Left lung (tissue), 10 donors: ENCODE data around the gene COL11A2. TPM values are rescaled to one million over a fixed set of nuclear protein-coding genes. Genes with fewer than 3 reads are reported as not detected.

Source experiments
- ATAC-seq: fragments of 200-7000 bp; cut with Tn5 transposase; one replicate; pipeline ENCODE4 v1.9.1; 2020; ENCODE audit warnings: moderate library complexity
- DNase-seq, 4 donors: peaks; one replicate each; pipeline ENCODE4 v3.0.0-alpha.2; 2013 to 2020
- H3K27ac ChIP-seq, 2 donors: fragments of 200-600 bp; sonication (generic) in 1 of 2; one replicate each; pipeline versions ENCODE4 v1.5.0 to v1.8.0; 2020 to 2021
- H3K27me3 ChIP-seq, 2 donors: fragments of 200-600 bp; sonication (generic) in 1 of 2; one replicate each; pipeline versions ENCODE4 v1.5.0 to v1.8.0; 2020 to 2021
- H3K36me3 ChIP-seq, 2 donors: fragments of 200-600 bp; sonication (generic) in 1 of 2; one replicate each; pipeline versions ENCODE4 v1.5.0 to v1.8.0; 2020 to 2021
- H3K4me1 ChIP-seq, 2 donors: fragments of 200-600 bp; one replicate each; pipeline ENCODE4 v1.8.0; 2021
- H3K4me3 ChIP-seq, 2 donors: fragments of 200-600 bp; sonication (generic) in 1 of 2; one replicate each; pipeline versions ENCODE4 v1.5.0 to v1.8.0; 2020 to 2021; ENCODE audit warnings: mild to moderate bottlenecking in 1 of 2
- H3K9me3 ChIP-seq, 2 donors: fragments of 200-600 bp; sonication (generic) in 1 of 2; one replicate each; pipeline versions ENCODE4 v1.5.0 to v1.8.0; 2020 to 2021
- CTCF ChIP-seq, 2 donors: fragments of 200-600 bp; sonication (generic) in 1 of 2; IDR thresholded peaks; one replicate each; pipeline versions ENCODE4 v1.5.0 to v1.8.0; 2021; ENCODE audit warnings: antibody characterized with exemption in 2 of 2
- intact Hi-C, 2 donors: fragments of 100-400 bp; cut with DNase I; formaldehyde crosslinking; loops; one replicate each; pipeline versions ENCODE4 v1.11.2 to v1.14.2; 2022
- polyA plus RNA-seq, 6 donors: library from polyadenylated mRNA; unstranded; fragments of 120-200 nt; gene quantifications; one replicate each; pipeline ENCODE4 v1.2.1, GENCODE V29; 2013; ENCODE audit not compliant: insufficient read length in 6 of 6
- total RNA-seq, 2 donors: library from RNA; stranded (reverse); fragmentation: NEBNext Ultra II Directional; extraction: Animal tissue kit (Norgen Biotek cat#: 25700); gene quantifications; one replicate each; pipeline ENCODE4 v1.2.1, GENCODE V29; 2021
- donor health status: DM: no; HTN: yes; CAD: no.
- donor health status: DM: no; HTN: no; CAD: no.

COL11A2 gene
- total and polyA plus RNA-seq, 8 donors = 0.45 to 9.5 (median 3.6) TPM

- peaks cover 0 to 6% of the 10 kb centered on the region in 2 donors for H3K9me3 ChIP-seq
- no peak overlapping the region for H3K4me3 ChIP-seq
- peaks cover 0 to 7% of the 10 kb centered on the region in 2 donors for H3K27me3 ChIP-seq
- peak overlapping the region in 1 of 2 donors; percentile 45 for H3K27ac ChIP-seq
- no peak for ATAC-seq
- DNase-seq = no peak
- intact Hi-C loops = no loop called here
- TF ChIP-seq CTCF (IDR thresholded peaks at IDR 0.05) = no peak
- peaks cover 0 to 8% of the 10 kb centered on the region in 2 donors for H3K4me1 ChIP-seq
- no peaks in the 10 kb centered on the region for H3K36me3 ChIP-seq
These were observed 9.1 kb downstream of the COL11A2 start for GRCh38 chr6:33183071-33183683.

GRCh38 chr6:33181141-33181540 lies 11.1 kb downstream of the COL11A2 start:
- Histone ChIP-seq H3K4me3 (no peak overlapping the region), H3K9me3 (peaks cover 0 to 6% of the 10 kb centered on the region in 2 donors), H3K36me3 (no peaks in the 10 kb centered on the region), H3K27ac (no peak overlapping the region), H3K27me3 (peaks cover 0 to 7% of the 10 kb centered on the region in 2 donors), H3K4me1 (peaks cover 0 to 8% of the 10 kb centered on the region in 2 donors)
- no peak for ATAC-seq
- DNase-seq = no peak
- TF ChIP-seq CTCF (IDR thresholded peaks at IDR 0.05) = no peak
- intact Hi-C loops = no loop called here

- DNase-seq = no peak
- TF ChIP-seq CTCF (IDR thresholded peaks at IDR 0.05) = no peak
- Histone ChIP-seq H3K4me3 (no peak overlapping the region), H3K27ac (no peak overlapping the region), H3K27me3 (no peaks in the 10 kb centered on the region), H3K36me3 (no peaks in the 10 kb centered on the region), H3K4me1 (peaks cover 0 to 8% of the 10 kb centered on the region in 2 donors), H3K9me3 (peaks cover 0 to 6% of the 10 kb centered on the region in 2 donors)
- ATAC-seq = no peak
- intact Hi-C loops = no loop called here
These were observed 13.4 kb downstream of the COL11A2 start for GRCh38 chr6:33178755-33179475.

DNA sequence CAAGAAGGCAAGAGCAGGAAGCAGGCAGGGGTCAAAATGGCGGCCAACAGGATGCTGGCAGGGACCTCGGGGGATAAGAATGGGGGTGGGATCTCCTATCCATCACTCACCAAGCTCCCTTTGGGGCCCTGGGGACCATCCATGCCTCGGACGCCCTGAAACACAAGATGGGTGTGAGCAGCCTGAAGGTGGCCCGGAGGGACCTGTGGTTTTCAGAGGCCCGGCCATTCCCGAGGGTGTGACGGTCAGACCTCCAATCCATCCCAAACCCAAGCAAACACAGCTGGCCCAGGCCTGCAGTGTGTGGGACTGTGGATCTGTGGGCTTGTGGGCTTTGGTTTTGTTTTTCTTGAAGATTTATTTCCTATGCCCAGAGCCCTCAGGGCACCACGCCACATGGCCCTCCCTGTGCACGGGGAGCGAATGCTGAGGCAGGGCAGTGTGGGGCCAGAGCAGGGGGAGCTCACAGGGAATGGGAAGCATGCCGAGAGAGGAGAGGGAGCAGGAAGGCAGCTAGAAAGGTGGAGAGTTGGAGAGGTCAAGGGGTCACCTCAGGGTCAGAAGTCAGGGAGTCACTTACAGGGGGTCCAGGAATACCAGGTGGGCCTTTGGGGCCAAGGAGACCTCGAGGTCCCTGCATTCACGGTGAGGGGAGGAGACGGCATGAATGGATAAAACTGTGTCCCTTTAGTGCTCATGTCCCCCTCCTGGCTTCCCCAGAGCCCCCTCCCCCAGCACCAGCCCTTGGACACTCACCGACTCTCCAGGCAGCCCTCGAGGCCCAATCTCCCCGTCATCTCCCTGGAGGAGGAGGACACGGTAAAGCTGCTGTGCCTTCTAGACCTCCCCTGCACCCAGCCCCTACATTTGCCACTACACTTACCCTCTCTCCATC lies 14.5 kb downstream of the COL11A2 start:
- TF ChIP-seq CTCF (IDR thresholded peaks at IDR 0.05) = no peak
- no peaks in the 10 kb centered on the region for H3K27me3 ChIP-seq
- intact Hi-C loops = no loop called here
- H3K4me3 ChIP-seq = no peak overlapping the region
- ATAC-seq = no peak
- H3K4me1 ChIP-seq = no peaks in the 10 kb centered on the region
- no peak for DNase-seq
- no peaks in the 10 kb centered on the region for H3K9me3 ChIP-seq
- no peaks in the 10 kb centered on the region for H3K36me3 ChIP-seq
- no peak overlapping the region for H3K27ac ChIP-seq

DNA sequence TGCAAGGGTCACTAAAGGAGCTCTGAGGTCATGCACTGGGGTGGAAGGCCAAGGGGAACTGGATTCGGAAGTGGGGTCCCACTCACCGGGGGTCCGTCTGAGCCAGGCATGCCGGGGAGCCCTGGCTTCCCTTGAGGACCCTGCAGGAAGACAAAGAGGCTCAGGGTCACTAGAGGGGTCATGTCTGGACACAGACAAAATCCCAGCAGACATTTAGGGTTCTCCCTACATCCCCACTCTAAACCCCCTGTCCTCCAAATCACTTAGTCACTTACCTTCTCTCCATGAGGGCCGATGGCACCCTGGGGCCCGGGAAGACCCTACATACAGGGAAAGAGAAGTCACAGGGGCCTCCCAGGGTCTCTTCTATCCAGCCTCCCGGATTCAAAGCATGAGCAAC lies 15.4 kb downstream of the COL11A2 start:
- H3K27ac ChIP-seq = no peak overlapping the region

More for the DNA sequence above, 15.4 kb downstream of the COL11A2 start:
- no peaks in the 10 kb centered on the region for H3K36me3 ChIP-seq
- intact Hi-C loops = no loop called here
- DNase-seq (no peak), ATAC-seq (no peak)
- no peaks in the 10 kb centered on the region for H3K9me3 ChIP-seq
- no peaks in the 10 kb centered on the region for H3K27me3 ChIP-seq
- H3K4me1 ChIP-seq = no peaks in the 10 kb centered on the region
- H3K4me3 ChIP-seq = no peak overlapping the region
- TF ChIP-seq CTCF (IDR thresholded peaks at IDR 0.05) = no peak
